Measurements from ENCODE around the gene PSMC3.

DNA sequence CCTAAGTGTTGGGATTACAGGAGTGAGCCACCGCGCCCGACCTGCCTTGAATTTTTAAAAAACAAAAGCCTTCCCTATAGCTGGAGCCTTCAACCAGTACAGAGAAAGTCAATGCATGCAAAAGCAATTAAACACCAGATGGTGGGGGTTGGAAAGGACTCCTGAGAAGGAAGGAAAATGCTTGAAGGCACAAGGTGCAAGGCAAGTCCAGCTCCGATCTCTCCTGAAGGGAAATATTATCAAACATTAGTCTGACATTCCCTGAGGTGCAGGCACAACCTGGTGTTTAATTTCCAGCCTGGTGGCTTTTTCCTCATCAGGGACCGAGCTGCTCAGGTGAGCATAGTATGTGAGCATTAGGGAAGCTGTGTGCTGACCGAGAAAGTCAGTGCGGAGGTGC lies 35.6 kb upstream of the PSMC3 start:
- TF ChIP-seq CTCF (IDR thresholded peaks at IDR 0.05; ENCODE audit: low read depth, low read length, poor library complexity, severe bottlenecking), result no peak
- TF ChIP-seq EZH2phosphoT487 (IDR thresholded peaks at IDR 0.05; ENCODE audit: borderline replicate concordance, low read length), result no peak
